HFFc6 (cell line): ENCODE results near the gene ZBTB39. TPM values are rescaled to one million over a fixed set of nuclear protein-coding genes. Genes with fewer than 3 reads are reported as not detected.

Experiments used
- DNase-seq: peaks from one replicate; pipeline ENCODE4 v3.0.0-alpha.2; 2018
- H3K27ac Mint-ChIP-seq: 2 replicates; pipeline ENCODE4 v1.8.0; 2020; ENCODE audit warnings: mild to moderate bottlenecking, mixed read lengths
- H3K27me3 Mint-ChIP-seq: 2 replicates; pipeline ENCODE4 v1.8.0; 2021; ENCODE audit warnings: mild to moderate bottlenecking, moderate library complexity, mixed read lengths; ENCODE audit not compliant: insufficient read depth
- H3K36me3 Mint-ChIP-seq: 2 replicates; pipeline ENCODE4 v1.8.0; 2021; ENCODE audit warnings: low read depth, mixed read lengths
- H3K4me1 Mint-ChIP-seq: 2 replicates; pipeline ENCODE4 v1.8.0; 2020; ENCODE audit warnings: low read depth, mixed read lengths
- H3K4me3 Mint-ChIP-seq: 2 replicates; pipeline ENCODE4 v1.8.0; 2020; ENCODE audit warnings: mild to moderate bottlenecking, moderate library complexity, mixed read lengths
- H3K9me3 Mint-ChIP-seq: 2 replicates; pipeline ENCODE4 v1.8.0; 2020; ENCODE audit warnings: mild to moderate bottlenecking, mixed read lengths
- CTCF ChIP-seq: fragments of 200-600 bp; sonication (generic); IDR thresholded peaks from 2 replicates; pipeline ENCODE4 v1.5.0; 2021; ENCODE audit warnings: antibody characterized with exemption, mild to moderate bottlenecking
- total RNA-seq, 6 experiments: library from RNA; stranded (reverse); fragmentation: NEBNext Ultra II Directional; extraction: Animal tissue kit (Norgen Biotek cat#: 25700); gene quantifications; 2 replicates in 1 of 6; 3 replicates in 5 of 6; pipeline ENCODE4 v1.2.3, GENCODE V29; 2021

The ZBTB39 gene
- total RNA-seq, 6 experiments from 2014 or later = 3.6 to 4.6 (median 3.9) TPM

GRCh38 chr12:57010627-57011247 lies 4.4 kb upstream of the ZBTB39 start:
- no peak for TF ChIP-seq CTCF
- H3K9me3 Mint-ChIP-seq = no peaks in the 10 kb centered on the region
- no peaks in the 10 kb centered on the region for H3K36me3 Mint-ChIP-seq
- no peak overlapping the region for H3K27ac Mint-ChIP-seq
- H3K4me3 Mint-ChIP-seq = no peak overlapping the region
- peaks cover 36% of the 10 kb centered on the region for H3K4me1 Mint-ChIP-seq
- peaks cover 30% of the 10 kb centered on the region for H3K27me3 Mint-ChIP-seq
- no peak for DNase-seq

- peaks cover 43% of the 10 kb centered on the region for H3K4me1 Mint-ChIP-seq
- peaks cover 24% of the 10 kb centered on the region for H3K27me3 Mint-ChIP-seq
- no peak overlapping the region for H3K27ac Mint-ChIP-seq
- H3K36me3 Mint-ChIP-seq = no peaks in the 10 kb centered on the region
- H3K9me3 Mint-ChIP-seq = no peaks in the 10 kb centered on the region
- TF ChIP-seq CTCF = no peak
- H3K4me3 Mint-ChIP-seq = no peak overlapping the region
- no peak for DNase-seq
These were observed 3.7 kb upstream of the ZBTB39 start for GRCh38 chr12:57009949-57010626.

- DNase-seq = peak; percentile 71
- Mint-ChIP-seq H3K27ac (no peak overlapping the region), H3K27me3 (peaks cover 6% of the 10 kb centered on the region), H3K9me3 (no peaks in the 10 kb centered on the region), H3K4me3 (no peak overlapping the region), H3K4me1 (peaks cover 46% of the 10 kb centered on the region), H3K36me3 (peaks cover 13% of the 10 kb centered on the region)
- peak; percentile 80 for TF ChIP-seq CTCF
These were observed 1.8 kb upstream of the ZBTB39 start for GRCh38 chr12:57008178-57008577.

GRCh38 chr12:57006809-57007475 lies 596 bp upstream of the ZBTB39 start:
- Mint-ChIP-seq H3K27ac (peak overlapping the region; percentile 71), H3K27me3 (no peaks in the 10 kb centered on the region; the same call in 1 of the 2 replicates), H3K4me1 (peaks cover 50% of the 10 kb centered on the region), H3K36me3 (peaks cover 13% of the 10 kb centered on the region), H3K9me3 (no peaks in the 10 kb centered on the region), H3K4me3 (peak overlapping the region; percentile 85)
- TF ChIP-seq CTCF = no peak; the same call in none of the 2 replicates
- DNase-seq = no peak

GRCh38 chr12:57004651-57005050 lies 1.7 kb downstream of the ZBTB39 start:
- peaks cover 66% of the 10 kb centered on the region for H3K4me1 Mint-ChIP-seq
- TF ChIP-seq CTCF = no peak
- no peak for DNase-seq
- no peaks in the 10 kb centered on the region for H3K27me3 Mint-ChIP-seq
- H3K36me3 Mint-ChIP-seq = peaks cover 13% of the 10 kb centered on the region
- H3K27ac Mint-ChIP-seq = no peak overlapping the region
- H3K9me3 Mint-ChIP-seq = no peaks in the 10 kb centered on the region
- peak overlapping the region; percentile 89; the same call in 1 of the 2 replicates for H3K4me3 Mint-ChIP-seq
